Activated CD4-positive, alpha-beta T cell treated with anti-CD3 and anti-CD28 coated beads, Interleukin-10, Interleukin-2, amounts not matched to agents 100 ng/mL and 50 ng/mL, durations not matched to agents 16 hours and 8 hours (primary cell): ENCODE measurements around the gene FSTL4.
"Not testable (repeated sequence)": the region's sequence is repeated elsewhere in the genome, so short reads cannot be mapped to it uniquely, and the experiment has no call there.

Experiments used
- DNase-seq: peaks from one replicate; pipeline ENCODE4 v3.0.0-alpha.2; 2020

FSTL4 gene

GRCh38 chr5:133451926-133452325 lies 160.4 kb downstream of the FSTL4 start:
- no peak for DNase-seq

GRCh38 chr5:133450286-133450685 lies 162.1 kb downstream of the FSTL4 start:
- no peak for DNase-seq

- DNase-seq = no peak
These were observed 163.2 kb downstream of the FSTL4 start for GRCh38 chr5:133449181-133449580.

DNA sequence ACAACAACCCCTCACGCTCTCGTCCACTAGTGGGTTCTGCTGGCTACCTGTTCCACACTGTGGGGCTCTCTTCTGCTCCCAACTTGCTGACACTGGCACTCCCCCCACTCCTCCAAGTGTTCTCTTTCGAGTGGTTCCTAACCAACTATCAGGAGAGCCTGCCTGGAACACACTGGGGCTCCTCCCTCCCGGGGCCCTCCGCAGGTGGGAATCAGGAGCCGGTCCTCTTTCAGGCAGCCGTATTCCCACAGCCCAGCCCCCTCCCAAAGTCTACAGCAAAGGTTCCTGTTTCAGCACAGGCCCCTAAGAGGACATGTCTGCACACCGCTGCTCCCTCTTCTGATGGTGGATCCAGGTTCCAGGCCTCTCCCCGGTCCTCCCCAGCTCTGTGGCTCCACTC lies 165.9 kb downstream of the FSTL4 start:
- no peak for DNase-seq

DNA sequence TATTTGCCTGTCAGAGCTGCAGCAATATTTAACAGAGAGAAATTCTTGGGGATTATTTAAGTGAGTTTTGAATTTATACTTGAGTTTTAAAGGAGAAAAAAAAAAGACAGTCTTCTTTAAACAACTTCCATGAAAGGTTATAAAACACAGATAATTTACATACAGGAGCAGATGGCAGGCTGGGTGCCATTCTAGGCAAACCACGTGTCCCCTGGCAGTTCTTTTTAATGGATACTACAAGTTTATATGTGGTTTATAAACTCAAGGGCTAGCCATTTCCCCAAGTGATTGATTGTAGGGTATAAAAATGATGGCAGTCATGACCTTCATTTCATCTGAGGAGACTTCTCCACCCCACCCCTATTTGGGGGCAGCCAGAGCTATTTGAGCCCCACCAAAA lies 166.6 kb downstream of the FSTL4 start:
- no peak for DNase-seq

- not testable (repeated sequence) for DNase-seq
These were observed 167.1 kb downstream of the FSTL4 start for GRCh38 chr5:133445204-133445603.

GRCh38 chr5:133444711-133445110 lies 167.6 kb downstream of the FSTL4 start:
- DNase-seq = no peak

DNA sequence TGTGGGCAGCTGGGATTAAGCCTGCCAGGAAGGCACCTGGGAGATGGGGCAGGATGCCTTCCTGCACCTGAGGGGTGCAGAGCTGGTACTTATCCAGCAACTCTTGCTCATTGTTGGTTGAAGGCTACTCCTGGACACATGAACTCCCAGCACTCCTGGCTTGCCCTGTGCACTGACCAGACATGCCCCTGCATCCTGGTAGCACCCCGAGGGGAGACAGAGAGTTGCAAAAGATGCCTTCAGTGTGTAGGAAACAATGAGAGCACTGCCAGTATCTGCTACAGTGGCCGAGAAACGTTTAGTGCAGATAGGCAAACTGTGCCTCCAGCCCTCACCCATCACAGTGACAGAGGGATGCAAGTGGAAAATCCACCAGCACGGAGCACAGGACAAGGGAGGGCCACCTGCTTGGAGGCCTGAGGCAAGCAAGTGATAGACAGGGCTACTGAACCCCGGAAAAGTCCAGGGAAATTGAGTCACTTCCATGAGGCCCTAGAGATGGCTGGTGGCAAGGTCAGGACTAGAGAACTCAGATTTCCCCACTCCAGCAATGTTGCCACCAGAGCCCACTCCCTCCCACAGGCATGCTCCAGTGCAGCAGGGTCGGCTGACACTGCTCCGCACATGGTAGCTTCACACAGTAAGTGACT lies 171.1 kb downstream of the FSTL4 start:
- no peak for DNase-seq

DNA sequence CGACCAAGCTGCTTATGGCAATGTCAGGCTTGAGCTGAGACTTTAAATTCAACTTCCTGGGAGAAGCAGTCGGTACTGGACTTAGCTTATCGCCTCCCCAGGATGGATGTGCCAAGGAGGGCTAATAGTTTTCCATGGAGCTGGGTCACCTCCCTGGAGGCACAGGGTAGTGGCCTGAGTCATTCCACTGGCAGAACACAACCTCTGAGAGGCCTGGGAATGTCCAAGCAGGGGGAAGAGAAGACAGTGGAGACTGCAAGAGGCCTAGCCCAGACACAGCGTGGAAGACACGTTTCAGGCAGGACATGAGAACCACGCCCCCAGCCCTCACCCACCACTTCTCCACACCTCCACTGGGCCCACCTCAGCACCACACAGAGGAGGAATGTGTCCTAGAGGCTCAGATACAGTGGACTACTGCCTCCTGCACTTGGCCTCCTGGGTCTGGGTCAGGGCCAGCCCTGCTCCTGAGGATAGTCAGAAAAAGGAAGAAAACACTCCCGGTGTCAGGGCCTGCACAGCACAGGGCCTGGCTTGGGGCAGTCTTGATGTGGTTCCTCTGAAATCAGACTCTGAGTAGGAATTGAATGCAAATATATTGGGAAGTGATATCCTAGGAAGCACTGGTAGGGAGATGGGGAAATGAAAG lies 171.8 kb downstream of the FSTL4 start:
- DNase-seq = no peak

DNA sequence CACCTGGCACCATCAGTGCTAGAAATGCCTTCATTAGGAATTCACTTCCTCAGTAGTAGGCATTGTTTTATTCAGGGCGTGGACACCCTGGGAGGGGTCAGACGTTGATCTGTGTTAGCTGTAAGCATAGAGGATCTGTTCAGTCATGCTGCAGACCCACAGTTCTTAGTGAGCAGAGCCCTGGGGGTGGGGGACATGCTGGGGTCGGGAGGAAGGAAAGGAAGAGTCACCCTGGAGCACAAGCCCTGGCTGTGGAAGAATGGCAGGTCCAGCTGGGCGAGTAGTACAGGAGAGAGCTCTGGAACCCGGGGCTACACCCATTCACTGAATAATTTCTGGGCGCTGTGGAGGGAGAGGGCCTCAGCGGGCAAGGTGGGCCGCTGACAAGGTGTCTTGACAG lies 172.5 kb downstream of the FSTL4 start:
- no peak for DNase-seq

DNA sequence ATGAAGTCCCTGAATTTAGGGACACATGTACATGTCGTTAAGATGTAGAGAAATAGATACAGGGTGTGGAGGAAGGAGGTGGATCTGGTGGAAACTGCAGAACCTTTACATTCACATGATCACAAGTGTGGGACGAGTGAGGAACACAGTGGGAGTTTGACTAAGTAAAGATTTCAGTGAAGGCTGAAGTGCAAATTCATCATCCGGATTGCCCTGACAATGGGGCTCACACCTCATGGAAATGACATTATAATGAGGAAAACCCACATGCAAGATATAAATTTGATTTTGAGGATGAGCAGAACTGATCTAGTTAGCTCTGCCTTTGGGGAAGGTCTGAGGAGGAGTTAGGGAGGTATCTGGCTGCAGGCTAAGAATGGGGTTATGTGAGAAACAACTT lies 173.9 kb downstream of the FSTL4 start:
- DNase-seq = no peak

- DNase-seq = no peak
These were observed 178.0 kb downstream of the FSTL4 start for GRCh38 chr5:133434336-133434735.

DNA sequence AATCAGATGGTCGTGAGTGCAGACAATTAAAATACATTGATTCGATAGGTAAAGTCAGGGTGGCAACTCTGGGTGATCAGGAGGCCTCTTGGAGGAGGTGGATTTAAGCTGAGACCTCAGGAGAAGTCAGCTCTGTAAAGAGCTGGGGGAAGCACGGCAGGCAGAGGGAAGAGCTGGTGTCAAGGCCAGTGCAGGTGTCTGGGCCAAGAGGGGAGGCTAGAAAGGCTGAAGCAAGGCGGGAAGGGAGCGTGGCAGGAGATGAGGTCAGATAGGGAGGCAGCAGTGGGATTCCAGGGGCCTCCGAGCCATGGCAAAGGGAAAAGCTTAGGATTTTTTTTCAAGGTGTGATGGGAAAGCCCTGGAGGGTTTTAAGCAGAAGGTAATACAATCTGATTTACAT lies 178.7 kb downstream of the FSTL4 start:
- no peak for DNase-seq

DNA sequence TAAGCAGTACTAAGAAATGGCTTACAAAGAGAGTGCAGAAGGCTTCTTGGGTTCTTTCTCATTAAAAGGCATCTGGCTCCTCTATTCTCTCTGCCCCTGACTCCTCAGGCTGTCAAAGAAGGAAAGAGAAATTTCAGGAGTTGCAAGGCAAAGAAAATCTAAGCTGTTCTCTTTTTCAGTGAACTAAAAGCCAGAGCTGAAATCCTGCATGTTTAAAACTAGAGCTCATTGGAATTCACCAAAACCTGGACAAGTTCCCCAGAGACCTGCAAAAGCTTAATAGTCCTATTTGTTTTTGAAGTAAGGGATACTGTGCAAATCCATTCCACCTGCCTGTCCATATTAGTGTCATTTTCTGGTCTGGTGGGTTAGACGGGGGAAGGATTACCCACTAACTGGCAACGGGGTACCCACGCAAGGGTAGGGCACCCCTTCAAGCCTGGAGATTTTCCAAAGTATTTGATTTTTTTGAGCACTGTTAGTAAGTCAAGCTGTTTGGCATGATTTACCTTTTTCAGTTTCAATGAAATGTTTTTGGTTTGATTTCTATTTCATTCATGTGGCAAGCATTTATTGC lies 179.3 kb downstream of the FSTL4 start:
- no peak for DNase-seq

DNA sequence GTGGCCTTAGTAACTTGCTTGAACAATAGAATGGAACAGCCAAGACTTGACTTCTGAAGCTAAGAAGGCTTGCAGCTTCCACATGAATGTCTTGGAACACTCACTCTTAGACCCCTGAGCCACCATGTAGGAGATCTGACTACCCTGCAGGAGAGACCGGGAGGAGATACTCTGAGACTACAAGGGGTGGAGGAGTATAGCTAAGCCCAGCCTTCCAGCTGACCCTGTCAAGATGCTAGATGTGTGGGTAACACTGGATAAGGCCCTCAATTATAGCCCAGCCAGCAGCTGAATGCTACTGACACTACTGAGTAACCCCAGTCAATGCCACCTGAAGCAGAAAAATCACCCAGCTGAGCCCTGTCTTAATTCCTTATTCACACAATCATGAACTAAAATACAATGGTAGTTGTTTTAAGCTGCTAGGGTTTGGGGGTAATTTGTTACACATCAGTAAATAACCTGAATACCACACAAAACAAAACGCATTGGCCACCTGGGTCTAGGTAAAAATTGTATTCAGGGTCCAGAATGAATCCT lies 180.9 kb downstream of the FSTL4 start:
- no peak for DNase-seq

DNA sequence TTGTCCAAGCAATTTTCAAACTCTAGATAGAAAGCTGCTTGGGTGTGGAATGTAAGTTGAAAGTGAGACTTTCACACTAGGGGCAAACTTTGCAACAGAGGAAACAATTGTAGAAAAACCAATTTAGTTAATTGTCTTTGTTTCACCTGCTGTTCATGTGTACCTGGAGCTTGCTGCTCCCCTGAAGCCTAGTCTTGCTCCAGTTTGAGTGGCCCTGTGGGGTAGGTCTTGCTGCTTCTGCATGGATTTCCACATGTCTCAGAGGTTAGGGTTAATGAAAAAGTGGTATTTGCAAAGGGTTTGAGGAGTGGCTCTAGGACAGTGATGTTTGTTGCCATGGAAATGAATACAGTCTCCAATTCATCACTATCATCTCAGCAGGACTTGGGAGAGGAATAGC lies 182.2 kb downstream of the FSTL4 start:
- DNase-seq = no peak

- DNase-seq = no peak
These were observed 183.3 kb downstream of the FSTL4 start for GRCh38 chr5:133429046-133429445.

DNA sequence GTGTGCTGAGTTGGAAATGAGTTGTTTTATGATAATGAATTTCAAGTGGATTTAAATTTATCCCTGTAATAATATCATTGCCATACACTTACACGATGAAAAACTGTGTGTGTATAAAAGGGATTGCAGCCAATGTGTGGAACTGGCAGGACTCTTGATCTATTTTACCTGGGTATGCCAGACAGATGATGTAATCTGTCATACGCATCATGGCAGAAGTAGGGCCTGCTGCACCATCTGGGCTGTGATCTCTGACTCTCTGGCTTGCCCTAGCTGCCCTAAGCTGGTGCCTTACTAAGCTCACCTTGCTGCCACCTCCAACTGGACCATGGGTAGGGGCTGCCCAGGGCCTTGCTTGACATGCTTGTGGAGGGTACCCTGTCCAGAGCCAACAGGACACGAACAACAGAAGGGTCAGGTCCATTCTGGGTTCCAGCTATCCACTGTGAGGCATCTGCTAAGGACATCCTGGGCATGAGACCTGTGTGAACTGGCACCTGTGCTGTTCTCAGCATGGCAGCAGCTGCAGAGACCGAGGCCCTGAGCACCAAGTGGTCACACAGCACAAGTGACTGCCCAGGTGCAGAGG lies 184.2 kb downstream of the FSTL4 start:
- DNase-seq = no peak

DNA sequence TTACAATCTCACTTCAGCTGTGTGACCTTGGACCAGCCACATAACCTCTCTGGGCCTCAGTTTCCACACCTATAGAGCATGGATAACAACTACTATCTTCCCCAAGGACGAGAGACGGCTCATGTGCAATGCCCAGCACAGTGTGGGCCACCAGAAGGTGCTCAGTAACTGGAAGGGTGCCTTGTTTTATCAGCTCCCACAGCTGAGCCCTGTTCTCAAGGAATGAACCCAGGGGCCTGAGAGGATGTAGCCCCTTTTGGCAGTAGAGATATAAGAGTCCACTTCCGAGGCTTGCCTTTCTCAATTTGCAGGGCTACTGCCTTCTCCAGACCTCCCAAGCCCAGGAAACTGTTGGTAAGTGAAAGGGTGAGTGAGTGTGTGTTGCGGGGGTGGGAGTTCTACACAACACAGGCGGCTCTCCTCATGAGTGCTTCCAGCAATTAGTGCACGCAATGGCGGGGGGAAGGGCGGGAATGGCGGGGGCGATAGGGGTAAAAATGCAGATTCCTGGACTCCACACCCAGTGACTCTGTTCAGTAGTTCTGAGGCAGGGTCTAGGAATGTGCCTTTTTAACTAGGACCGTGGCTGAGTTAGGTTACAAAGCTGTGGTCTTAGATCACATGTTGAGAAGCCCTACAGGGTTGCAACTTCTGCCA lies 185.1 kb downstream of the FSTL4 start:
- DNase-seq = no peak

DNA sequence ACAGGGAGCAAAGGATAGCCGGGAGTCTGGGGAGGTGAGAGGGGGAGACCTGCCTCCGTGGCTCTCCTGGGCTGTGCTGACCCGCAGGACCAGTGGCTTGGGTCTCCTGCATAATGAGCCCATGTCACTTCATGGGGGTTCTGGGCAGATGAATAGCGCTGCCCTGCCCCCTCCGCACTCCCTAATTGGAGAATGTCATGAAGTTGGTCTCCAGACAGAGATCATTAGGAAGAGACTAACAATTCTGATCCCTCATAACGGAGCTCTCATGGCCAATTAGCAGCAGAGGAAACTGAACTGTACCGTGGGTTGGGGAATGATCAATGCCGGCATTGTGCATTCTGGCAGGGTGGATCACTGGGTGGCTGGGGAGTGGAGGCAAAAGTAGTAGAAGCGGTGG lies 186.1 kb downstream of the FSTL4 start:
- no peak for DNase-seq

DNA sequence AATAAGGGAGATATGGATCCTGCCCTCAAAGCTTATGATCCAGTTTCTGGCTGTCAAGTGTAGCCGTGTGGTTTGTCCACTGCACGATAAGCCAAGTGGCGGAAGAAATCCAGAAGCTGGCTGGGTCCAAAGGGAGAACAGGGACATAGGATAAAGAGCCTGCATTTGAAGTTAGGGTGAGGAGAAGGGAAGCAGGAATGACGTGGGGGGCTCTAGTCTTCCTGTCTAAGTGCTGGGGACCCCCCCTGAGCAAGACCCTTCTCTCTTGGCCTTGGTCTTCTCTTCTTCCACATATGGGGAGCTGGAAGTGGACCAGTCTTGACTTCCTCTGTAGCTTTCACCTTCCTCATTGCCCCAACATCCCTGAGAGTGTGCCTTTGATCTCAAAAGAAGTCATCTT lies 186.6 kb downstream of the FSTL4 start:
- DNase-seq = no peak

- no peak for DNase-seq
These were observed 187.1 kb downstream of the FSTL4 start for GRCh38 chr5:133425222-133425621.

GRCh38 chr5:133423618-133424282 lies 188.6 kb downstream of the FSTL4 start:
- peak; percentile 81 for DNase-seq
